Activated naive CD8-positive, alpha-beta T cell treated with anti-CD3 and anti-CD28 coated beads, Interleukin-2, amount 50 U/mL, for 24 hours (primary cell): ENCODE results near the gene MARCHF2.

Experiments used
- ATAC-seq: fragments of 150-1000 bp; cut with Tn5 transposase; one replicate; pipeline ENCODE4 v1.10.0; 2021
- DNase-seq: peaks from one replicate; pipeline ENCODE4 v3.0.0; 2021
- H3K27ac Mint-ChIP-seq: one replicate; pipeline ENCODE4 v1.8.0; 2021; ENCODE audit warnings: mild to moderate bottlenecking, mixed read lengths
- H3K27me3 Mint-ChIP-seq: one replicate; pipeline ENCODE4 v1.8.0; 2021; ENCODE audit warnings: mixed read lengths
- H3K36me3 Mint-ChIP-seq: one replicate; pipeline ENCODE4 v1.8.0; 2021; ENCODE audit warnings: low read depth, mixed read lengths
- H3K4me1 Mint-ChIP-seq: one replicate; pipeline ENCODE4 v1.8.0; 2021; ENCODE audit warnings: mixed read lengths
- H3K4me3 Mint-ChIP-seq: one replicate; pipeline ENCODE4 v1.8.0; 2021; ENCODE audit warnings: mild to moderate bottlenecking, moderate library complexity, mixed read lengths
- H3K9me3 Mint-ChIP-seq: one replicate; pipeline ENCODE4 v1.8.0; 2021; ENCODE audit warnings: mixed read lengths

MARCHF2 gene

GRCh38 chr19:8449830-8450229 is 36.7 kb downstream of the MARCHF2 start:
- peak overlapping the region; percentile 14 for H3K4me3 Mint-ChIP-seq
- H3K27ac Mint-ChIP-seq = peak overlapping the region; percentile 67
- H3K36me3 Mint-ChIP-seq = peaks cover 50% of the 10 kb centered on the region
- peaks cover 81% of the 10 kb centered on the region for H3K4me1 Mint-ChIP-seq
- H3K9me3 Mint-ChIP-seq = no peaks in the 10 kb centered on the region
- no peak for ATAC-seq
- no peak for DNase-seq
- H3K27me3 Mint-ChIP-seq = no peaks in the 10 kb centered on the region

DNA sequence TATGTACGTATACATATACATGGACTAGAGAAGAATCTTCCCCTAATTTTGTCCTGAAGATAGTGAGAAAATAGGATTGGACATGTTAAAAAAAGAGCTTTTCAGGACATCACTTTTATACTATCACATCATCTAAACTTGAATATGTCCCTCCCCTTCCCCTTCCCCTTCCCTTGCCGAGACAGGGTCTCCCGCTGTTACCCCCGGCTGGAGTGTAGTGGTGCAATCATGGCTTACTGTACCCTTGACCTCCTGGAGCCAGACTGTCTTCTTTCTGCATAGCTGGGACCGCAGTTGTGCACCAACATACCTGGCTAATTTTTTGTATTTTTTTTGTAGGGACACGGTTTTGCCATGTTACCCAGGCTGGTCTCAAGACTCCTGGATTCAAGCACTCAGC is 38.3 kb downstream of the MARCHF2 start:
- peaks cover 55% of the 10 kb centered on the region for H3K36me3 Mint-ChIP-seq
- peak overlapping the region; percentile 35 for H3K4me3 Mint-ChIP-seq
- DNase-seq (no peak), ATAC-seq (no peak)
- H3K27ac Mint-ChIP-seq = peak overlapping the region; percentile 32
- H3K9me3 Mint-ChIP-seq = no peaks in the 10 kb centered on the region
- H3K27me3 Mint-ChIP-seq = no peaks in the 10 kb centered on the region
- peaks cover 80% of the 10 kb centered on the region for H3K4me1 Mint-ChIP-seq

DNA sequence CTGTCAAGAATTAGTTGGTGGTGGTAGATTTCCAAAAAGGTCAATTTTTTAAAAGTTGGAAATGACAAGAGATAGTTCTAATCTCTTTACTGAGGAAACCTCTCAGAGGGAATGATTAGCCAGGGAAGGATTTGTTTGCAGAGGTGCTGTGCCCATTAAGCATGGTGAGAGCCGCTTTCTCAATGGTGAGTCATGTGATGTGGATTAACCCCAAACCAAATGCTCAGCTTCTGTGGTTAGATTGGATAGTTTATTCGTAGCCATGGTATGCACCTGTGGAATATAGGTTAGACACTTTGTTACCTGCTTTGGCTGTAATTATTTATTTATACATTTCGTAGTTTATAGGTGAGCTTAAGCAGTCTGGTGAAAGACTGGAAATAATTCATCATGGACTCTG is 38.8 kb downstream of the MARCHF2 start:
- no peaks in the 10 kb centered on the region for H3K9me3 Mint-ChIP-seq

DNA sequence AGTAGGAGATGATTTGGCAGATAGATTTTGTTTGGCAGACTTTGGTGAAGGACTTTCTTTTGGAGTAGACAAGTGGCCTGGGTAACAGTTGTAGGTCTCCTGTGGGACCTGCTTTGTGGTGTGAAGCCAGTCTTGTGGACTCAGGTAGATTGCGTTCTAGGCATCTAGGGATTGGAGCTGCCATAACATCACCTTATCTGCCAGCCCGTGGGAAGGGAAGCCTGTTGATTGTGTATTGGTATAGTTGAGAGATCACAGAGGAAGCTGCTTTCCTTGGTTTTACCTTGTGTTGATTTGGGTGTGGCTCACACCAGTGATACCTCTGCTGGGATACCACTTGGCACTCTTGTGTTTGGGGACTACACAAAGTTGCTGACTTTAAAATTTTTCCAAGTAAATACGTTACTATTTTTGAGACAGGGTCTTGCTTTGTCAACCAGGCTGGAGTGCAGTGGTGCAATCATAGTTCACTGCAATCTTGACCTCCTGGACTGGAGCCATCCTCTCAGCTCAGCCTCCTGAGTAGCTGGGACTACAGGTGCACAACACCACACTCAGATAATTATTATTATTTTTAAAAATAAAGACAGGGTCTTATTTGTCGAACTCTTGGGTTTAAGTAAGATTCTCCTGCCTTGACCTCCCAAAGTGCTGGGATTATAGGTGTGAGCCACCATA is 39.5 kb downstream of the MARCHF2 start:
- no peak for DNase-seq
- no peak for ATAC-seq
- Mint-ChIP-seq H3K27ac (peak overlapping the region; percentile 73), H3K9me3 (no peaks in the 10 kb centered on the region), H3K36me3 (peaks cover 56% of the 10 kb centered on the region), H3K4me3 (peak overlapping the region; percentile 48), H3K4me1 (peaks cover 79% of the 10 kb centered on the region), H3K27me3 (no peaks in the 10 kb centered on the region)

More for the DNA sequence above, 38.8 kb downstream of the MARCHF2 start:
- DNase-seq (no peak), ATAC-seq (peak; percentile 70)
- peak overlapping the region; percentile 35 for H3K4me3 Mint-ChIP-seq
- peak overlapping the region; percentile 73 for H3K27ac Mint-ChIP-seq
- H3K36me3 Mint-ChIP-seq = peaks cover 56% of the 10 kb centered on the region
- H3K27me3 Mint-ChIP-seq = no peaks in the 10 kb centered on the region
- peaks cover 80% of the 10 kb centered on the region for H3K4me1 Mint-ChIP-seq

DNA sequence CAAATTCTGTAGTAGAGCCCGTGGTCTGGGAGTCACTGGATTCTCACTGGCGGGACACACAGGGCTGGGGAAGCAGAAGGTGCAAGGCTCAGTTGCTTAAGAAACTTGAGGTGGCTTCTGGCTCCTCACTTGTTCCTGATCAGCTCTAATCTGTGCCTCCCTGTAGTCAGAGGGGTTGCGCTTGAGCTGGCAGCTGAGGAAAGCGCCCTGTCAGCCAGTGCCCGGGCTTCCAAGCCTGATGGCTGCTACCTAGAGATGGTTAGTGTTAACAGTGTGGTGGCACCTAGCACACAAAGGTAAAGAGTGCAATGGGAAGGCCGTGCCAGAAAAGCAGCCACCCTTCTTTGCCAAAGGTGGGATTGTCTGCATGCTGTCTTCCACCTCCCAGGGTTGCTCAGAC is 40.5 kb downstream of the MARCHF2 start:
- H3K27ac Mint-ChIP-seq = no peak overlapping the region
- ATAC-seq = no peak
- H3K36me3 Mint-ChIP-seq = peaks cover 55% of the 10 kb centered on the region
- H3K9me3 Mint-ChIP-seq = no peaks in the 10 kb centered on the region
- no peaks in the 10 kb centered on the region for H3K27me3 Mint-ChIP-seq
- DNase-seq = no peak
- H3K4me3 Mint-ChIP-seq = no peak overlapping the region
- peaks cover 80% of the 10 kb centered on the region for H3K4me1 Mint-ChIP-seq

DNA sequence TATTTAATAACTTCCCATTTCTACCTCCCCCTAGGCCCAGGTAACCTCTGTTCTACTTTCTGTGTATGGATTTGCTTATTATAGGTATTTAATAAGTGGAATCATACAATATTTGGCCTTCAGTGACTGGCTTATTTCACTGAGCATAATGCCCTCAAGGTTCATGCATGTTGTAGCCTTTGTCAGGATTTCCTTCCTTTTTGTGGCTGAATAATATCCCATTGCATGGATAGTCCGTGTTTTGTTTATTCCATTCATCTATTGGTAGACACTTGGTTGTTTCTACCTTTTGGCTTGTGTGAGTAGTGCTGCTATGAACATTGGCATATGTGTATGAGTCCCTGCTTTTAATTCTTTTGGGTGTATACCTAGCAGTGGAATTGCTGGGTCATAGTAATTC is 41.1 kb downstream of the MARCHF2 start:
- peaks cover 55% of the 10 kb centered on the region for H3K36me3 Mint-ChIP-seq
- no peak overlapping the region for H3K27ac Mint-ChIP-seq
- ATAC-seq (no peak), DNase-seq (no peak)
- no peak overlapping the region for H3K4me3 Mint-ChIP-seq
- H3K27me3 Mint-ChIP-seq = no peaks in the 10 kb centered on the region
- H3K4me1 Mint-ChIP-seq = peaks cover 80% of the 10 kb centered on the region
- no peaks in the 10 kb centered on the region for H3K9me3 Mint-ChIP-seq

GRCh38 chr19:8455018-8455417 is 41.9 kb downstream of the MARCHF2 start:
- Mint-ChIP-seq H3K4me3 (no peak overlapping the region), H3K27ac (peak overlapping the region; percentile 10), H3K4me1 (peaks cover 83% of the 10 kb centered on the region), H3K9me3 (no peaks in the 10 kb centered on the region), H3K36me3 (peaks cover 59% of the 10 kb centered on the region), H3K27me3 (no peaks in the 10 kb centered on the region)
- ATAC-seq (no peak), DNase-seq (no peak)

GRCh38 chr19:8456064-8456463 is 43.0 kb downstream of the MARCHF2 start:
- Mint-ChIP-seq H3K27ac (no peak overlapping the region), H3K4me3 (no peak overlapping the region), H3K4me1 (peaks cover 88% of the 10 kb centered on the region), H3K36me3 (peaks cover 60% of the 10 kb centered on the region), H3K9me3 (no peaks in the 10 kb centered on the region), H3K27me3 (no peaks in the 10 kb centered on the region)
- DNase-seq (no peak), ATAC-seq (no peak)

DNA sequence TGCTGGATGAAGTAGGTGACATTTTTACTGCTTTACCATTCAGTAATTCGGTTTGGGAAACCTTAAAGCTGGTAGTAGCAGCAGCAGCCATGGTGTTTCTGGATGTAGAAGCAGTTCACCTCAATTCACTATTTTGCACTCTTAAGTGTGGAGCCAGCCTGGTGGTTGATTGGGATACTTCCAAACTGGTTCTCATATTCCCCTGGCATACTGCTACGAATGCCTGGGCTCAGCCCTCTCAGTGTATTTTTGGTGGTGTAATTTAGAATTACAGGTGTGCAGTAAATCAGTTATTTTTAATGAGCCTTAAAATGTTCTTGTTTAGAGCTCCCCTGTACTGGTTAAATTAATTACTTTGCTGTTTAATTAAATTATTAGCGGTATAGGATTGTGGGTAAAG is 44.1 kb downstream of the MARCHF2 start:
- Mint-ChIP-seq H3K27me3 (no peaks in the 10 kb centered on the region), H3K4me1 (peaks cover 79% of the 10 kb centered on the region), H3K27ac (no peak overlapping the region), H3K9me3 (no peaks in the 10 kb centered on the region), H3K36me3 (peaks cover 56% of the 10 kb centered on the region), H3K4me3 (no peak overlapping the region)
- ATAC-seq (no peak), DNase-seq (no peak)

DNA sequence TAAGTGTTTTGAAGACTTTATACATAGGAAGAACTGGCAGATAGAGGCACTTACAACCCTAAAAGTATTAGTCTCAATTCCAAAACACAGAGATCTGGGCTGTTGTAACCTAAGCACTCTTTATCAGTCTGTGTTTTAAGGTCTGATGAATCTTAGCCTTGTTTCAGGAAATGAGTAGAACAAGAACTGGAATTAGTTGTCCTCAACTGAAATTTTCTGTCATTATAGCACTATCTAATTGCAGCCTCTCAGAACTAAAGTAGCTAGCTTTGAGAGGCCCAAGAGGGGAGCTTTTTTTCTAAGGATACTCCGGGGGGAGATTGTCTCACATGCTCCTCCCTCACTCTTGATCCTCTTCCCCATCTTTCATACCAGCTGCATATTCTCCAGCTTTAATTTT is 44.7 kb downstream of the MARCHF2 start:
- ATAC-seq = no peak
- peaks cover 59% of the 10 kb centered on the region for H3K36me3 Mint-ChIP-seq
- H3K9me3 Mint-ChIP-seq = no peaks in the 10 kb centered on the region
- no peak for DNase-seq
- no peak overlapping the region for H3K4me3 Mint-ChIP-seq
- H3K27ac Mint-ChIP-seq = no peak overlapping the region
- H3K27me3 Mint-ChIP-seq = no peaks in the 10 kb centered on the region
- H3K4me1 Mint-ChIP-seq = peaks cover 74% of the 10 kb centered on the region

- H3K27ac Mint-ChIP-seq = no peak overlapping the region
- peaks cover 68% of the 10 kb centered on the region for H3K4me1 Mint-ChIP-seq
- ATAC-seq = no peak
- H3K27me3 Mint-ChIP-seq = no peaks in the 10 kb centered on the region
- H3K36me3 Mint-ChIP-seq = peaks cover 62% of the 10 kb centered on the region
- no peak for DNase-seq
- no peak overlapping the region for H3K4me3 Mint-ChIP-seq
- H3K9me3 Mint-ChIP-seq = no peaks in the 10 kb centered on the region
These were observed 45.3 kb downstream of the MARCHF2 start for GRCh38 chr19:8458380-8458779.

GRCh38 chr19:8459095-8459494 is 46.0 kb downstream of the MARCHF2 start:
- Mint-ChIP-seq H3K4me1 (peaks cover 61% of the 10 kb centered on the region), H3K9me3 (no peaks in the 10 kb centered on the region), H3K27ac (no peak overlapping the region), H3K27me3 (no peaks in the 10 kb centered on the region), H3K4me3 (no peak overlapping the region), H3K36me3 (peaks cover 67% of the 10 kb centered on the region)
- ATAC-seq (no peak), DNase-seq (no peak)

DNA sequence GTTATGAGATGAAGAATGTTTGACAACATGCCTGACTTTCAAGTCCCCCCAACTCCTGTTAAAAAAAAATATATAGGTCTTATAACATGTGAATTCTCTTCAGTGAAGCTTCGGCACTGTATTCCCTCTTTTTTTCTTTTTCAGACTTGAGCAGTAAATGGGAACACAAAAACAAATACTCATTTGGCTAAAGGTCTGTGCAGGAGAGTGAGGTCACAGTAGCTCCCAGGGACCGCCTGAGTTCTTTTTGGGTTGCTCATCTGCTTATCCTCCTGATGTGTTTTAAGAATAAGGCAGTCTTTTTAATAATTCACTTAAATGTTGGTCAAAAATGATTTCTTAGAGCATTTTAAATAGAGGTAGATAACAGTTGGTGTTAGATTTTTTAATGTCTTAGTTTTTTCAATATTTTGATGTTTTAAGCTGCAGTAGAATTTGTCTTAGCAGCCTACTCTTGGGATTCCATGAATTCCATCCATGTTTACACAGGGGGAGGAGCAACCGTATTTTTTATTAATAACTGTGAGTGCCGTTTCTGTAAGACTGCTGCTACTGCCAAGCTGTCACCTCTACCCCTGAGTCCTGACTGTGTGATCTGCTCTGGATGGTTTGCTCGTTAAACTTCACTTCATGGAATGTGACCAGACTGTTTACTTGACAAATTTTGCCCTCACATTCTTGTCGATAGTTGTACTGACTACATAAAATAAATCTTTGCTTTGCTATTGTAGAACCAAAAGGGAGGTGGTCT is 46.6 kb downstream of the MARCHF2 start:
- Mint-ChIP-seq H3K27ac (peak overlapping the region; percentile 80), H3K4me1 (peaks cover 55% of the 10 kb centered on the region), H3K9me3 (no peaks in the 10 kb centered on the region), H3K4me3 (no peak overlapping the region), H3K36me3 (peaks cover 70% of the 10 kb centered on the region), H3K27me3 (no peaks in the 10 kb centered on the region)
- ATAC-seq (no peak), DNase-seq (no peak)

- no peaks in the 10 kb centered on the region for H3K27me3 Mint-ChIP-seq
- no peak overlapping the region for H3K4me3 Mint-ChIP-seq
- H3K9me3 Mint-ChIP-seq = no peaks in the 10 kb centered on the region
- peaks cover 47% of the 10 kb centered on the region for H3K4me1 Mint-ChIP-seq
- no peak for ATAC-seq
- H3K27ac Mint-ChIP-seq = peak overlapping the region; percentile 80
- H3K36me3 Mint-ChIP-seq = peaks cover 71% of the 10 kb centered on the region
- no peak for DNase-seq
These were observed 47.6 kb downstream of the MARCHF2 start for GRCh38 chr19:8460516-8461298.

GRCh38 chr19:8461376-8461775 is 48.3 kb downstream of the MARCHF2 start:
- ATAC-seq (no peak), DNase-seq (no peak)
- Mint-ChIP-seq H3K27ac (no peak overlapping the region), H3K4me1 (peaks cover 45% of the 10 kb centered on the region), H3K4me3 (no peak overlapping the region), H3K9me3 (no peaks in the 10 kb centered on the region), H3K27me3 (no peaks in the 10 kb centered on the region), H3K36me3 (peaks cover 71% of the 10 kb centered on the region)
